Measurements from ENCODE around the gene SESTD1.
"Not testable (repeated sequence)": the region's sequence is repeated elsewhere in the genome, so short reads cannot be mapped to it uniquely, and the experiment has no call there.

The SESTD1 gene

DNA sequence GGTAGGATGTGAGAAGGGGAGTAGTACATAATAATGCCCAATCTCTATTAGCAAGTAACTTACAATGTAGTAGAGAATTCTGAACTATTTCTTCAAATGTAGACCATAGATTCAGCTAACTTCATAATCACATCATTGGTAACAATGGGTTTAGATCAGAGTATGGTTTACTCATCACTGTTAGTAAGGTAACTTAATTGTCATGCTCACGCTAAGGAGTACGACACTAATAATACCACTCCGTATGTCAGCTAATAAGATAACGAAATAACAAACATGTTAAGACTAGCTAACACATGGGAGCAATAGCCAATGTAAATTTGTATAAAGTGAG lies 158.3 kb downstream of the SESTD1 start:
- no peak for DNase-seq (ENCODE audit: low spot score)

DNA sequence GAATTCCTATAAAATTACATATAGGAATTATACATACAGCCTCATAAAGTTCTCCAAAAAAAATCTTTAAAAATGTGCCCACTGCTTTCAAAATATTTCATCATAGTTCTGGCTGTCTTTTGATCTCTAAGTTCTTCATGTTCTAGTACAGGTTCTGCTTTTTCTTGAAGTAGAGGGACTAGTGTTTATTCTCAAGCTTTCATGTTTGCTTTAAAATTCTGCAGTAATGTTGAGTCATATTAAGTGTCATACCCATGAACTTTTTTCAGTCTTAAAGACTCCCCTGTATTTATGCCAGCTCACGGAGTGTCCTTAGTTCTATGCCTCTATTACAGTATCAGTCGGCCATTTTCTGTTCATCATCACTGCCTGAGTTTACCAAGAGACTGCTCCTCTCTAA lies 159.9 kb downstream of the SESTD1 start:
- no peak for DNase-seq (ENCODE audit: low spot score)

DNA sequence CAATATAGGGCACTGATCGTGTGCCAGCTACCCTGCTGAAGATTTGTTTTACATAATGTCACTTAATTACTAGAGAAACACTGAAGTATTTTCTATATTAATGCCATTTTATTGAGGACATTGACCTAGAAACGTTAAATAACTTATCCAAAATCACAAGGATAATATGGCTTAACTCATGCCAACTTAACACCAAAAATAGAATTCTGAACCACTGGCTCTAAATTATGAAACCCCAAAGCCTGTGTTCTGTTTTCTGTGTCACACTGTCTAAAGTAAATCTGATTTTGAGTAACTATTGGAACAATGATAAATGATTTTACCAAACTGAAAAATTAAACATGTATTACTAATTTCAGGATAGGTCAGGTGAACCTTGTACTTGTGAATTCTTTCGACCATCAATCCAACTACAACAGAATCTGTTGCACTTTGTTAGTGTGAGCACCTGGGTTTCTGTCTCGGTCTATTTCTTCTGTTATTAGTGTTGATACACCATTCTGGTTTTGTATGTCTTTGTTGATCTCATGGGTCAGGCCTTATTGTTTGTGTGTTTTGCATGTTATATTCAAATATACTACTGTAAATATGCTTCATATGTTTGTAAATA lies 166.4 kb downstream of the SESTD1 start:
- no peak for DNase-seq (ENCODE audit: low spot score)

DNA sequence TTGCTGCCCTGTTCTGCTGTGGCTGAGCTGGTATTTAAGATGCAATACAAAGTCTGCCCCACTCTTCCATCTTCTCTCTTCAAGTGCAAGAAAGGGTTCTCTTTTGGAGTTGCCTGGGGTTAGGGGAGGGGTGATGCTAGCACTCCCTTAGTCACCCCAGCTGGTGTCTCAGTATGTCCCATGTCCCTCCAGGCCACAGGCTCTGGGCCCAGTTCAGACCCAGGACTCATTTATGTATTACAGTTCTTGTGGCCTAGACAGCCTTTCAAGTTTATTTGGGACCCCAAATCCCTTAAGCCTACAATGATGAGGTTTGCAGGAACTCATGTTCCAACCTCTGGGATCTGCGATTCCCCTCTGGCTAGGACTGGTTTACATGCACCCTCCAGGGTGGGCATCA lies 167.5 kb downstream of the SESTD1 start:
- no peak for DNase-seq (ENCODE audit: low spot score)

DNA sequence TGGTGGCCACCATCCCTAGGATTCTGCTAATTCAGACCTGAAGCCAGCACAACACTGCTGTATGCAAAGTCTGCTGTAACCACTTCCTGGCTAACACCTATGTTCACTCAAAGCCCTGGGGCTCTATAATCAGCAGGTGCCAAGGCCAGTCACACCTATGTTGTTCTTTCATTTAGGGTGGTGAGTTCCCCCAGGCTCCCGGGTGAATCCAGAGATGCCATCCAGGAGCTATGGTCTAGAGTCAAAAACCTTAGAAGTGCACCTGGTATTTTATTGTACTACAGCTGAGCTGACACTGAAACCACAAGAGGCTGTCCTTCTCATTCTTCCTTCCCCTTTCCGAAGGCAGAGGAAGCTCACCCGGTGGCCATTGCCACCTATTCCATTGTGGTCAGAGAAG lies 168.5 kb downstream of the SESTD1 start:
- DNase-seq (ENCODE audit: low spot score) = no peak

DNA sequence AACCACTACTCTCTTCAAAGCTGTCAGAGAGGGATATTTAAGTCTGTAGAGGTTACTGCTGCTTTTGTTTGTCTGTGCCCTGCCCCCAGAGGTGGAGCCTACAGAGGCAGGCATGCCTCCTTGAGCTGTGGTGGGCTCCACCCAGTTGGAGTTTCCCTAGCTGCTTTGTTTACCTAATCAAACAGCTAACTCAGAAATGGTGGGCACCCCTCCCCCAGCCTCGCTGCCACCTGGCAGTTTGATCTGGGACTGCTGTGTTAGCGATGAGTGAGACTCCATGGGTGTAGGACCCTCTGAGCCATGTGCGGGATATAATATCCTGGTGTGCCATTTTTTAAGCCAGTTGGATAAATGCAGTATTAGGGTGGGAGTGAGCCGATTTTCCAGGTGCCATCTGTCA lies 171.7 kb downstream of the SESTD1 start:
- DNase-seq (ENCODE audit: low spot score) = not testable (repeated sequence)

DNA sequence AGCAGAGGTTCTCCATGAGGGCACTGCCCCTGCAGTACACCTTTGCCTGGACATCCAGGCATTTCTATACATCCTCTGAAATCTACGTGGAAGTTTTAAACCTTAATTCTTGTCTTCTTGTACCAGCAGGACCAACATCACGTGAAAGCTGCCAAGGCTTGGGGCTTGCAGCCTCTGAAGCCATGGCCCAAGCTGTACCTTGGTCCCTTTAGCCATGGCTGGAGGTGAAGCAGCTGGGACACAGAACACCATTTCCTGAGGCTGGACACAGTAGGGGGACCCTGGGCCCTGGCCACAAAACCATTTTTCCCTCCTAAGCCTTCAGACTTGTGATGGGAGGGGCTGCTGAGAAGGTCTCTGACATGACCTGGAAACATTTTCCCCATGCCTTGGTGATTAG lies 181.9 kb downstream of the SESTD1 start:
- no peak for DNase-seq (ENCODE audit: low spot score)

DNA sequence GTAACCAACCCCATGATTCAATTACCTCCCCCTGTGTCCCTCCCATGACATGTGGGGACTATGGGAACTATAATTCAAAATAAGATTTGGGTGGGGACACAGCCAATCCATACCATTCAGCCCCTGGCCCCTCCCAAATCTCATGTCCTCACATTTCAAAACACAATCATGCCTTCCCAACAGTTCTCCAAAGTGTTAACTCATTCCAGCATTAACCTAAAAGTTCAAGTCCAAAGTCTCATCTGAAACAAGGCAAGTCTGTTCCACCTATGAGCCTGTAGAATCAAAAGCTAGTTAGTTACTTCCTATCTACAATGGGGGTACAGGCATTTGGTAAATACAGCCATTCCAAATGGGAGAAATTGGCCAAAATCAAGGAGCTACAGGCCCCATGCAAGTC lies 182.7 kb downstream of the SESTD1 start:
- DNase-seq (ENCODE audit: low spot score) = no peak

DNA sequence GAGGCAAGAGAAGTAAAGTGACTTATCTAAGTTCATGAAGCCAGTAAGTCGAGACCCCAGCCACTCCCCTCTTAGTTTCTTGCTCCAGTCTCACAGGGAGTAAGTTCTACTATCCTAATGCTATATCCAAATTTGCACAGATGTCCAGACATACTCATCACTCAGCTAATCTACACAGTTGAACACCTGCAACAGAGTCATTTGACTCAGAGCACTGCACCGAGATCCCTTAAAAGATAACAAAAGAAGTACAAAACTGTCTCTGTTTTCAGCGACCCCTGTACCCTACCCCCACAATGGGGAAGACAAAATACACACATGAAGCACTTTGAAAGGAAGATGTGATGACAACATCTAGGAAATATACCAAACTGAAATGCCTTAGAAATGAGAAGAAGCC lies 192.1 kb downstream of the SESTD1 start:
- DNase-seq (ENCODE audit: low spot score) = no peak

DNA sequence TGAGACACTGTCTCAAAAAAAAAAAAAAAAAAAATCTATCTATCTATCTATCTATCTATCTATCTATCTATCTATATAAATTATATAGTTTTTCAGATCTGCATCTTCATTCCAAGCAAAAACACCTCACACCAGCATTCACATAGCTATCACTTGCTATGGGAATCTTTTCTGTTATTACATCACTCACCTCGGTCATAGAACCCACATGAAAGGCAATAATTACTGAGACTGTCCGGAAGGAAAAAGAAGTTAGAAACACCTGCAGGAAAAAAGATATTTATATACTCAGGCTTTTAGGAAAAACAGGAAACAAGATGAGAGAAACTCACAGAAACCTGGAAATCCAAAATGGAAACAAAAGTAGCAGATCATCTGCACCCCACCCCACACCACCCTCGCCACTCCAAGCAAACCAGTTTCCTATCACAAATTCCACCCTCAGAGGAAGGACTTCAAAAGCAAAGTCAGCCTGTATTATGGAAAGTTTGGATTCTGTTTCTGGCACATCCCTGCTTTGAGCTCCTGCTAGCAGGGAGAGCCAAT lies 192.7 kb downstream of the SESTD1 start:
- DNase-seq (ENCODE audit: low spot score) = no peak

DNA sequence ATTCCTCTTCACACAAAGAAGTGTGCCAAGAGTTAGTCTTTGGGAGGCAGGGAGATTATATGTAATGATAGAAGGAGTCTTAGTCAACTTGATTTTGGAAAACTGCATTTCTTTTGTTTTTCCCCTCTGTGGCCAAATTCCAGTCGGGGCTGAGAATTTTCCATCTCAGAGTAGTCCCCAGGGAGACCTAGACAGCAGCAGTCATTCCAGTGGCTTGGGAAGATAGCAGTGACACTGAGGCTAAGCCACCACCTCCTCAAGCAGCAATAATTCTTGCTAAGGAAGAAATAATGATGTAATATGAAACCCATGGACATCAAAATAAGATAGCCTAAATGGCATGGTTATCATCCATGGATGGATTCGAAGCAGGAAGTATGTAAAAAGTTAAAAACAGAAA lies 193.7 kb downstream of the SESTD1 start:
- no peak for DNase-seq (ENCODE audit: low spot score)

DNA sequence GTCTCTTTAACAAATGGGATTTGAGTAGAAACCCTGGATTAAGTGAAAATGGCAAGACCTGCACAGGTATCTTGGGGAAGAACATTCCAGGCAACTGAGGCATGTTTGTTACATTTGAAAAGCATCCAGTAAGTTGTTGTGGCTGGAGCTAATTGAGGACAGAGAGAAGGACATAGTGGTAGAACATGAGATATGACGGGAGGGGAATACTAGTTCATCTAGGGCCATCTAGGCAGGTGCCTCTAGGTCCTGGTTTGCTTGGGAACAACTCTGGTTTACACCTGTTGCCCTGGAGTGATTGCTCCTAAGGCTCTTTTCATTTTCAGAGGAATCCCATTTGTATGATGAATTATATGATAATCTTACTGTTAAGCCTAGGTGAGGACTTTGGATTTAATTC lies 194.9 kb downstream of the SESTD1 start:
- DNase-seq (ENCODE audit: low spot score) = no peak

DNA sequence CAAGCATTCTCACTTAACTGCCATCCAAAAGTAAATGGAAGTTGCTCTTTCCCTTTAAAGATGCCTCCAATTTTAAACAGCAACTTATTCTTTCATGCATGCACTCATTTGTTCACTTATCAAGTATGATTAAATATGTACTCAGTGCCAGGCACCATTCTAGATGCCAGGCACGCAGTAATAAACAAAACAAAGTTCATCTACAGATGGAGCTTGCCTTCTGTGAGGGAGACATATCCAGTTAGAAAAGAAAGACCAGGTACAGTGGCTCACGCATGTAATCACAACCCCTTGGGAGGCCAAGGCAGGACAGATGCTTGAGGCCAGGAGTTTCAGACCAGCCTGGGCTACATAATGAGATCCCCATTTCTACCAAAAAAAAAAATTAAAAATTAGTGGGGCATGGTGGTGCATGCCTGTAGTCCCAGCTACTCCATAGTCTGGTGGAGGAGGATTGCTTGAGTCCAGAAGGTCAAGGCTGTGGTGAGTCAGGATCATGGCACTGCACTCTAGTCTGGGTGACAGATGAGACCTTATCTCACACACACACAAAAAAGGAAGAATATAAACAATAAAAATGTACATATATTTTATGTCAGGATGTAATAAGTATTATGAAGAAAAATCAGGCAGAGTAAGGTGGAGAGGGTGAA lies 195.5 kb downstream of the SESTD1 start:
- DNase-seq (ENCODE audit: low spot score) = no peak

DNA sequence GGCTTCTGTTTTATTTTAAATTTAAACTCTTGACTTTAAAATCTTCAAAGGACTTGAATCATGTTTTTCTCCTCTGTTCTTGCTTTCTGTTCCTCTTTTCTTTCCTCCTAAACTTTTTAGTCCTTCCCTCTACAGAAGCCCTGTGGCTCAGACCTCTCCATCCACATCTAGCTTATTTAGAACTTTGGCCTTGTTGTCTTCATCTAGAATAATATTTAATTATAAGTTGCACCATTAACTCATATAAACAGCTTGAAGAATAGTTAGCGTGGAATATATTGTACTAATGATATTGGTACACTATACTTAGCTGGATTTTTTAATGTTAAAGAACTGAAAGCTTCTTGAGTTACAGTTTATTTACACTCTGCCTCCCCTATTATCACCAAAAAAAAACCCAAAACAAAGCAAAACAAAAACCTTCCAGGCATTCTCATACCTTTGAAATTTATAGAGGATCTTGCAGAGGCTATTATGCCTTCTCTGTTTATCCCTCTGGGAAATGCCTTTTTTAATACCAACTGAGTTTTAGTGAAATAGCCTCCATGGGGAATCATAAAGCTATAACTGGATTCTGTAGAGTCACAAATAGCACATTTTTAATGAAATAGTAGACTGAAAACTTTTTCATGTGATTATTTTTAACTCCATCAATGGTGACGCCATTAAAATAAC lies 205.5 kb downstream of the SESTD1 start:
- no peak for DNase-seq (ENCODE audit: low spot score)

DNA sequence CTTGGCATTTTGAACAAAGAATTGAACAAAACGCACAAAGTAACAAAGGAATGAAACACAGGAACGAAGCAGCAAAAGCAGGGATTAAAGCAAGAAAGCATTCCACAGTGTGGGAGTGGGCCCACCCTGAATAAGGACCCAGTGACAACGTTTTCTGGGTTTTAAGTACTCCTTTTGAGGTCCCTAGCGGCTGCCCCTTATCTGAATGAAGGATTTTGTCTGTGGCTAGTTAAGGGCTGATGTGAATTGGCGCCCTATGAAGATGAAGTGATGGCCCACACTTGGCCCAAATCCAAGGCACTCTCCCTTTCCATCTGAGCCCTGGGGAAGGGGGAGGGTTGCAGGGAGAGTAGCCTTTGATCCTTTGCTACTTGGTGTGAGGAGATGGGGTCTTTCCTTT lies 206.9 kb downstream of the SESTD1 start:
- no peak for DNase-seq (ENCODE audit: low spot score)

DNA sequence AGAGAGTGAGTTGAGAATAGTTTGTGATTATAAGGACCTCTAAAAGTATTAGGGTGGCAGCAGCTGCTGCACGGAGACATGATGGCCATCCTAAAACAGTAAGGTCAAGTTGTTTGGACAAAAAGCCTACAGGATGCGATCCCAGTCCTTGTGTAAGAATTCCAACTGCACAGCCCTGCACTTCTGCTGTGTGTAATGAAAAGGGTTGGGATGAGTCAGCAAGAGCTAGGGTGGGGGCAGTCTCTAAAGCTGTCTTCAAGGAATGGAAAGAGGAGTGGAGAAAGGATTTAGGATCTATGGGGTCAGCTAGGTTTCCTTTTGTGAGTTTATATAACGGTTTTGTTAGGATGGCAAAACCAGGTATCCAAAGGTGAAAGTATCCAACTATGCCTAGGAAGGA lies 211.1 kb downstream of the SESTD1 start:
- DNase-seq (ENCODE audit: low spot score) = not testable (repeated sequence)

Data from globus pallidus (tissue), 1 donor.